Ishikawa (cell line): Measurements from ENCODE around the gene LMTK2.

Source experiments
- CEBPB ChIP-seq: IDR thresholded peaks from 2 replicates; pipeline ENCODE4 v1.6.1; 2012
- EP300 ChIP-seq: IDR thresholded peaks from 2 replicates; pipeline ENCODE4 v1.6.1; 2012; ENCODE audit warnings: borderline replicate concordance
- TEAD4 ChIP-seq: IDR thresholded peaks from 2 replicates; pipeline ENCODE4 v1.6.1; 2012

GRCh38 chr7:98066934-98067507 lies 39.6 kb upstream of the LMTK2 start:
- no peak for TF ChIP-seq EP300
- TF ChIP-seq CEBPB: no peak
- no peak for TF ChIP-seq TEAD4
